Hepatocyte (in vitro differentiated cells): ENCODE measurements around the gene ACP7. TPM values are rescaled to one million over a fixed set of nuclear protein-coding genes. Genes with fewer than 3 reads are reported as not detected.
A peak's percentile ranks its signal among the peaks of the same experiment; 100 is the strongest.

Experiments used
- DNase-seq: peaks from one replicate; pipeline ENCODE4 v3.0.0-alpha.2; 2016; ENCODE audit warnings: low spot score
- H2AFZ ChIP-seq: fragments of 200-600 bp; sonication (generic); 2 replicates; pipeline ENCODE4 v1.6.0; 2016; ENCODE audit warnings: antibody characterized with exemption, mild to moderate bottlenecking
- H3K27ac ChIP-seq: fragments of 200-600 bp; sonication (generic); 2 replicates; pipeline ENCODE4 v1.5.1; 2016; ENCODE audit warnings: mild to moderate bottlenecking
- H3K27me3 ChIP-seq: fragments of 200-600 bp; sonication (generic); 2 replicates; pipeline ENCODE4 v1.6.1; 2016
- H3K36me3 ChIP-seq: fragments of 200-600 bp; sonication (generic); replicated peaks from 2 replicates; pipeline ENCODE4 v1.5.1; 2016; ENCODE audit warnings: low read depth; ENCODE audit not compliant: insufficient read depth
- H3K4me1 ChIP-seq: fragments of 200-600 bp; sonication (generic); 2 replicates; pipeline ENCODE4 v1.5.1; 2016; ENCODE audit warnings: mild to moderate bottlenecking, moderate library complexity; ENCODE audit not compliant: insufficient read depth
- H3K4me2 ChIP-seq: fragments of 200-600 bp; sonication (generic); 2 replicates; pipeline ENCODE4 v1.6.0; 2016
- H3K4me3 ChIP-seq: fragments of 200-600 bp; sonication (generic); 2 replicates; pipeline ENCODE4 v1.5.1; 2016; ENCODE audit warnings: mild to moderate bottlenecking
- H3K79me2 ChIP-seq: fragments of 200-600 bp; sonication (generic); 2 replicates; pipeline ENCODE4 v1.6.0; 2017; ENCODE audit warnings: mild to moderate bottlenecking
- H3K9me2 ChIP-seq: fragments of 200-600 bp; sonication (generic); replicated peaks from 2 replicates; pipeline ENCODE4 v1.6.0; 2017; ENCODE audit warnings: mild to moderate bottlenecking; ENCODE audit not compliant: insufficient read depth
- H3K9me3 ChIP-seq: fragments of 200-600 bp; sonication (generic); 2 replicates; pipeline ENCODE4 v1.5.1; 2016; ENCODE audit warnings: low read depth, mild to moderate bottlenecking
- H4K20me1 ChIP-seq: fragments of 200-600 bp; sonication (generic); 2 replicates; pipeline ENCODE4 v1.6.0; 2016; ENCODE audit warnings: mild to moderate bottlenecking; ENCODE audit not compliant: insufficient read depth, poor library complexity, severe bottlenecking
- CTCF ChIP-seq: fragments of 200-600 bp; sonication (generic); IDR thresholded peaks from 2 replicates; pipeline ENCODE4 v1.5.1; 2016; ENCODE audit warnings: antibody characterized with exemption, mild to moderate bottlenecking; ENCODE audit not compliant: poor library complexity
- EZH2 ChIP-seq: fragments of 200-600 bp; sonication (generic); IDR thresholded peaks from 2 replicates; pipeline ENCODE4 v1.6.1; 2016; ENCODE audit warnings: antibody characterized with exemption, mild to moderate bottlenecking, borderline replicate concordance
- EZH2phosphoT487 ChIP-seq: fragments of 200-600 bp; sonication (generic); IDR thresholded peaks from one replicate; pipeline ENCODE4 v1.6.1; 2018; ENCODE audit warnings: antibody characterized with exemption, mild to moderate bottlenecking, low read depth, moderate library complexity; ENCODE audit not compliant: unreplicated experiment, severe bottlenecking
- WGBS: methylation state at CpG from one replicate; pipeline ENCODE4 v1.1.6; 2016; ENCODE audit warnings: low lambda C conversion rate; ENCODE audit errors: missing lambda C conversion rate; 5-methylcytosine and 5-hydroxymethylcytosine counted together
- polyA plus RNA-seq: library from polyadenylated mRNA; unstranded; fragments of >200 nt; fragmentation: Nextera tagmentation; extraction: Ambion mirVana; gene quantifications from 2 replicates; pipeline ENCODE4 v1.2.1, GENCODE V29; 2016
- total RNA-seq: library from RNA; depleted of rRNA; stranded (reverse); fragments of >200 nt; gene quantifications from 2 replicates; pipeline ENCODE4 v1.2.3, GENCODE V29; 2014

ACP7 gene
- total and polyA plus RNA-seq, 2 experiments from 2014 or later = 0.13 to 0.23 TPM

GRCh38 chr19:39136225-39136940 is 52.2 kb downstream of the ACP7 start:
- no peaks in the 10 kb centered on the region for H3K27me3 ChIP-seq
- no peak overlapping the region for H3K4me3 ChIP-seq
- H4K20me1 ChIP-seq = peaks cover 74% of the 10 kb centered on the region
- no peak for DNase-seq
- peaks cover 66% of the 10 kb centered on the region for H3K4me1 ChIP-seq
- 77% methylated on average over 12 of the region's 12 CpGs for WGBS
- no peak overlapping the region for H3K27ac ChIP-seq
- H3K4me2 ChIP-seq = no peak overlapping the region
- no peaks in the 10 kb centered on the region for H3K9me3 ChIP-seq
- no peaks in the 10 kb centered on the region for H3K9me2 ChIP-seq
- H3K36me3 ChIP-seq = no peaks in the 10 kb centered on the region
- no peak overlapping the region for H2AFZ ChIP-seq
- peaks cover 99% of the 10 kb centered on the region for H3K79me2 ChIP-seq
- TF ChIP-seq EZH2 (no peak), CTCF (no peak), EZH2phosphoT487 (no peak)

- Histone ChIP-seq H3K4me1 (peaks cover 62% of the 10 kb centered on the region), H4K20me1 (peaks cover 66% of the 10 kb centered on the region), H3K9me3 (no peaks in the 10 kb centered on the region), H3K4me2 (no peak overlapping the region), H3K36me3 (no peaks in the 10 kb centered on the region), H3K27ac (no peak overlapping the region), H2AFZ (no peak overlapping the region), H3K4me3 (no peak overlapping the region), H3K9me2 (no peaks in the 10 kb centered on the region), H3K79me2 (peaks cover 99% of the 10 kb centered on the region), H3K27me3 (no peaks in the 10 kb centered on the region)
- 85% methylated on average over 12 of the region's 12 CpGs for WGBS
- no peak for DNase-seq
- TF ChIP-seq EZH2phosphoT487 (no peak), EZH2 (no peak), CTCF (no peak)
These were observed 53.0 kb downstream of the ACP7 start for GRCh38 chr19:39137131-39137530.

- Histone ChIP-seq H3K36me3 (no peaks in the 10 kb centered on the region), H4K20me1 (peaks cover 53% of the 10 kb centered on the region), H3K79me2 (peaks cover 99% of the 10 kb centered on the region), H3K27ac (peak overlapping the region; percentile 84), H3K27me3 (no peaks in the 10 kb centered on the region), H2AFZ (no peak overlapping the region), H3K4me2 (peak overlapping the region; percentile 48), H3K4me1 (peaks cover 50% of the 10 kb centered on the region), H3K9me2 (no peaks in the 10 kb centered on the region), H3K4me3 (no peak overlapping the region), H3K9me3 (no peaks in the 10 kb centered on the region)
- no peak for DNase-seq
- WGBS = 83% methylated on average over 20 of the region's 20 CpGs
- TF ChIP-seq EZH2phosphoT487 (no peak), EZH2 (no peak), CTCF (no peak)
These were observed 54.3 kb downstream of the ACP7 start for GRCh38 chr19:39138221-39139211.
